Measurements from ENCODE around the gene RNF125.

Gene RNF125

DNA sequence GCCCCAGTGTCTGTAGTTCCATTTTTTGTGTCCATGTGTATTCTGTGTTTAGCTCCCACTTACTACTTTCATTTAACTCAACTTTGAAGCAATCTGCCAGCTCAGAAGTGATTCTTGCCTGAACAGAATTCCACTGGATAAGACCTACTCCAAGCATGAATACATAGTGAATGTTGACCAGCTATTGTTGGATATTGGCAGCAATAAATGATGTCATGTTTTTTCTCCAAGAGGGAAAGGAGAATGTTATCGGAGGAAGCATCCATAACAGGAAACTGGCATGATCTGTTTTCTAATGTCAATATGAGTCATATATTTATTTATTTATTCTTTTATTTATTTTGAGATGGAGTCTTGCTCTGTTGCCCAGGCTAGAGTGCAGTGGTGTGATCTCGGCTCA, 38.9 kb upstream of the RNF125 start:
- CTCF ChIA-PET: no interaction called here
- WGBS (ENCODE audit: insufficient coverage): no CpG with 5 or more reads among the region's 2 CpGs

DNA sequence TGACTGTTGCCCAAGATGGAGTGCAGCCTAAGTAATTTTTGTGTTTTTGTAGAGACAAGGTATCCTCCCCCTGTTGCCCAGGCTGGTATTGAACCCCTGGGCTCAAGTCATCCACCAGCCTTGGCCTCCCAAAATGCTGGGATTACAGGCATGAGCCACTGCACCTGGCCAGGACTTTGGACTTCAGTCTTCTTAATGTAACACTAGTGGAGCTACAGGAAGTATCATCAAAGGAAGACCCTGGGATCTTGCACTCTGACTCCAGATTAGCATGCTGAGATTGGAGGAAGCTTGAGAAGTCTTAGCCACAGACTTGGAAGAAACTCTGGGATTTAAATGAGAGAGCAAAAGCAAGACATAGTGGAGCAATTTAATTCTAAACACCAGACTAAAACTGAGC, 37.8 kb upstream of the RNF125 start:
- Histone ChIP-seq H3K9me3 (ENCODE audit: control extremely low read depth in 1 of 5, control insufficient read depth in 4 of 5, insufficient read depth in 2 of 5, low read depth in 1 of 5, low read length in 4 of 5) (peaks cover 0 to 24% (median 8%) of the 10 kb centered on the region in 5 experiments), H3K4me1 (ENCODE audit: control extremely low read depth in 1 of 4, control insufficient read depth in 4 of 4, insufficient read depth in 4 of 4, low read length in 3 of 4) (no peaks in the 10 kb centered on the region), H3K27me3 (replicated peaks in 2 of 5; ENCODE audit: control insufficient read depth in 4 of 5, insufficient read depth in 5 of 5, low read length in 4 of 5) (no peaks in the 10 kb centered on the region), H3K36me3 (ENCODE audit: control insufficient read depth in 4 of 4, insufficient read depth in 4 of 4, low read length in 3 of 4) (no peaks in the 10 kb centered on the region), H3K27ac (ENCODE audit: insufficient read depth in 1 of 2, low read depth in 1 of 2, low read length in 2 of 2, poor library complexity in 1 of 2, severe bottlenecking in 2 of 2) (no peak overlapping the region), H3K4me3 (ENCODE audit: control insufficient read depth in 1 of 7, extremely low read depth in 1 of 7, insufficient read depth in 4 of 7, low read depth in 2 of 7, low read length in 6 of 7) (no peak overlapping the region)
- ChIA-PET CTCF (no interaction called here), POLR2A (no interaction called here)
- DNase-seq: no peak

More for the DNA sequence above, 38.9 kb upstream of the RNF125 start:
- POLR2A ChIA-PET: no interaction called here
- Histone ChIP-seq H3K9me3 (ENCODE audit: control extremely low read depth in 1 of 5, control insufficient read depth in 4 of 5, insufficient read depth in 2 of 5, low read depth in 1 of 5, low read length in 4 of 5) (peaks cover 0 to 36% (median 14%) of the 10 kb centered on the region in 5 experiments), H3K4me3 (ENCODE audit: control insufficient read depth in 1 of 7, extremely low read depth in 1 of 7, insufficient read depth in 4 of 7, low read depth in 2 of 7, low read length in 6 of 7) (no peak overlapping the region), H3K27me3 (replicated peaks in 2 of 5; ENCODE audit: control insufficient read depth in 4 of 5, insufficient read depth in 5 of 5, low read length in 4 of 5) (no peaks in the 10 kb centered on the region), H3K27ac (ENCODE audit: insufficient read depth in 1 of 2, low read depth in 1 of 2, low read length in 2 of 2, poor library complexity in 1 of 2, severe bottlenecking in 2 of 2) (no peak overlapping the region), H3K36me3 (ENCODE audit: control insufficient read depth in 4 of 4, insufficient read depth in 4 of 4, low read length in 3 of 4) (no peaks in the 10 kb centered on the region), H3K4me1 (ENCODE audit: control extremely low read depth in 1 of 4, control insufficient read depth in 4 of 4, insufficient read depth in 4 of 4, low read length in 3 of 4) (no peaks in the 10 kb centered on the region)
- no peak for DNase-seq

DNA sequence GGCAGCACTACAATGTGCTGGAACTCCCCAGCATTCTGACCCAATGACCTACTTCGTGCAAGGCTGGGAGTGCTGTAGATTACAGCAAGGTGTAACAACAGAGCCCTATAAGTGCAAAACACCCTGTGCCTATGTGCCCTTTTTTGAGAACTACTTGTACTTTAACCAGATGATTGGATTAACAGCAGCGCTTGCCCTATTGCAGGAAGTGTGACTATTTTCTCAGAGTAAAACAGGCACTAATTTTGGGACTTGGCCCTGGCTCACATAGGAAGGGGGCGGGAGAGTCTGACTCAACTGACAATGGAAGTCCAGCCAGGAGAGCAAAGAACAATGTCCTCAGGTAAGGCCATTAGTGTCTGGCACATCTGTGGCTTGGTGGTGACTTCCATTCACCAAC, 35.6 kb upstream of the RNF125 start:
- H3K4me3 ChIP-seq (ENCODE audit: control insufficient read depth in 1 of 7, extremely low read depth in 1 of 7, insufficient read depth in 4 of 7, low read depth in 2 of 7, low read length in 6 of 7): no peak overlapping the region
- H3K9me3 ChIP-seq (ENCODE audit: control extremely low read depth in 1 of 5, control insufficient read depth in 4 of 5, insufficient read depth in 2 of 5, low read depth in 1 of 5, low read length in 4 of 5): peaks cover 0 to 16% (median 4%) of the 10 kb centered on the region in 5 experiments
- H3K36me3 ChIP-seq (ENCODE audit: control insufficient read depth in 4 of 4, insufficient read depth in 4 of 4, low read length in 3 of 4): no peaks in the 10 kb centered on the region
- CTCF ChIA-PET: no interaction called here
- 100% methylated on average over 2 of the region's 3 CpGs for WGBS (ENCODE audit: insufficient coverage)
- no peak for DNase-seq
- no peaks in the 10 kb centered on the region for H3K4me1 ChIP-seq (ENCODE audit: control extremely low read depth in 1 of 4, control insufficient read depth in 4 of 4, insufficient read depth in 4 of 4, low read length in 3 of 4)
- no peaks in the 10 kb centered on the region for H3K27me3 ChIP-seq (replicated peaks in 2 of 5; ENCODE audit: control insufficient read depth in 4 of 5, insufficient read depth in 5 of 5, low read length in 4 of 5)
- POLR2A ChIA-PET: no interaction called here
- no peak overlapping the region for H3K27ac ChIP-seq (ENCODE audit: insufficient read depth in 1 of 2, low read depth in 1 of 2, low read length in 2 of 2, poor library complexity in 1 of 2, severe bottlenecking in 2 of 2)

DNA sequence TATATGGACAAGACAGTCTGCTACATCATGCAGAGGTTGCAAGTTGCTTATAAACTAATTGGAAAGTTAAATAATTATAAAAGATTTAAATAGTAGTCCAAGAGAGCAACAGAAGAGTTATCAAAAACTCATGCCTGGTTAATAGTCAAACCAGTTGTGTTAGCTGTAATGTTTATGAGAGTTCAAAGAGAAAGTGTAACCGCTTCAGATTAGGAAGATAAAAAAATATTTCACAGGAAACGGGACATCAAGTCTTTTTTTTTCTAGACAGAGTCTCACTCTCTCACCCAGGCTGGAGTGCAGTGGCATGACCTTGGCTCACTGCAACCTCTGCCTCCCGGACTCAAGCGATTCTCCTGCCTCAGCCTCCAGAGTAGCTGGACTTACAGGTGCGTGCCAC, 34.6 kb upstream of the RNF125 start:
- Histone ChIP-seq H3K36me3 (ENCODE audit: control insufficient read depth in 4 of 4, insufficient read depth in 4 of 4, low read length in 3 of 4) (no peaks in the 10 kb centered on the region), H3K27ac (ENCODE audit: insufficient read depth in 1 of 2, low read depth in 1 of 2, low read length in 2 of 2, poor library complexity in 1 of 2, severe bottlenecking in 2 of 2) (no peak overlapping the region), H3K27me3 (replicated peaks in 2 of 5; ENCODE audit: control insufficient read depth in 4 of 5, insufficient read depth in 5 of 5, low read length in 4 of 5) (no peaks in the 10 kb centered on the region), H3K4me1 (ENCODE audit: control extremely low read depth in 1 of 4, control insufficient read depth in 4 of 4, insufficient read depth in 4 of 4, low read length in 3 of 4) (no peaks in the 10 kb centered on the region), H3K4me3 (ENCODE audit: control insufficient read depth in 1 of 7, extremely low read depth in 1 of 7, insufficient read depth in 4 of 7, low read depth in 2 of 7, low read length in 6 of 7) (no peak overlapping the region), H3K9me3 (ENCODE audit: control extremely low read depth in 1 of 5, control insufficient read depth in 4 of 5, insufficient read depth in 2 of 5, low read depth in 1 of 5, low read length in 4 of 5) (peaks cover 0 to 7% (median 0%) of the 10 kb centered on the region in 5 experiments)
- ChIA-PET POLR2A (interaction anchor here (0.6 kb wide), 1 partner anchor 38 kb away, joined by 3 read pairs; no protein-coding TSS in a partner anchor), CTCF (interaction anchor here (0.6 to 1.2 kb wide), 2 partner anchors 11 to 227 kb away, joined by 3 read pairs; no protein-coding TSS in a partner anchor)
- DNase-seq: no peak
- 100% methylated on average over 3 of the region's 5 CpGs for WGBS (ENCODE audit: insufficient coverage)

DNA sequence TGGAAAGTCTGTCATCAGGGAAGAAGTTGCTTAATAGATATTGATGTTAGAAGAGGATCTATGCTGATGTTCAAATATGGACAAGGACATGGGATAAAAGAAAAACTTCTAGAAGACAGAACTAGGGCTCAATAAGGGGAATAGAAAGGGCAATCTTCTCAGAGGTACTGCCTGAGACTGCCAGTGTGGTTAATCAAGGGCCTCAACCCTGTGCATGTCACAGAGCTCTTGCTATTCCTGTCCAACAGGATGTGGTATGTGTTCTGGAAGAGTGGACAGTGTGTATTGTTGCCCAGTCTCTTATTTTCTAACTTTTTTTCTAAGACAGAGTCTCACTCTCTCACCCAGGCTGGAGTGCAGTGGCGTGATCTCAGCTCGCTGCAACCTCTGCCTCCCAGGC, 27.8 kb upstream of the RNF125 start:
- CTCF ChIA-PET: interaction anchor here (0.7 kb wide), 1 partner anchor 17 kb away, joined by 3 read pairs; no protein-coding TSS in a partner anchor
- Histone ChIP-seq H3K4me1 (ENCODE audit: control extremely low read depth in 1 of 4, control insufficient read depth in 4 of 4, insufficient read depth in 4 of 4, low read length in 3 of 4) (peaks cover 0 to 9% (median 0%) of the 10 kb centered on the region in 4 experiments), H3K27ac (ENCODE audit: insufficient read depth in 1 of 2, low read depth in 1 of 2, low read length in 2 of 2, poor library complexity in 1 of 2, severe bottlenecking in 2 of 2) (no peak overlapping the region), H3K27me3 (replicated peaks in 2 of 5; ENCODE audit: control insufficient read depth in 4 of 5, insufficient read depth in 5 of 5, low read length in 4 of 5) (no peaks in the 10 kb centered on the region), H3K36me3 (ENCODE audit: control insufficient read depth in 4 of 4, insufficient read depth in 4 of 4, low read length in 3 of 4) (no peaks in the 10 kb centered on the region), H3K9me3 (ENCODE audit: control extremely low read depth in 1 of 5, control insufficient read depth in 4 of 5, insufficient read depth in 2 of 5, low read depth in 1 of 5, low read length in 4 of 5) (no peaks in the 10 kb centered on the region), H3K4me3 (ENCODE audit: control insufficient read depth in 1 of 7, extremely low read depth in 1 of 7, insufficient read depth in 4 of 7, low read depth in 2 of 7, low read length in 6 of 7) (no peak overlapping the region)
- DNase-seq: no peak
- WGBS (ENCODE audit: insufficient coverage): 91% methylated on average over 2 of the region's 2 CpGs
- POLR2A ChIA-PET: no interaction called here

DNA sequence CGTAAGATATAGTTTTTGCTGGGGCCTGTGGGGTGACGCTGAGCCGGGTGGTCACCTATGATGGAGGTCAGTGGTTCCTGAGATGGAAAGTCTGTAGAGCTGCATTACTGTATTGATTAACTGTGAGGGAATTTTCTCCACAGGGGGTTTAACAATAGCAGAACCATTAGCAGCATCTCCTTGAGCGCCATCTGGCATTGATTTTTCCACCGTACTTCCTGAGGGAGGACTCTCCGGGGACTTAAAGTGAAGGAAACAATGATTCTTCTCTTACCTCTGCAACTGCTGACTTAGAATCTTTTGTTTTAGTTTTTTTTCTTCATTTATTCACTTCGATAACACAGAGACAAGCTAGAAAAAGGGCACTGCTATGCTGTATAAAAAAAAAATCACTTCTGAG, 22.6 kb upstream of the RNF125 start:
- POLR2A ChIA-PET: no interaction called here
- CTCF ChIA-PET: no interaction called here

DNA sequence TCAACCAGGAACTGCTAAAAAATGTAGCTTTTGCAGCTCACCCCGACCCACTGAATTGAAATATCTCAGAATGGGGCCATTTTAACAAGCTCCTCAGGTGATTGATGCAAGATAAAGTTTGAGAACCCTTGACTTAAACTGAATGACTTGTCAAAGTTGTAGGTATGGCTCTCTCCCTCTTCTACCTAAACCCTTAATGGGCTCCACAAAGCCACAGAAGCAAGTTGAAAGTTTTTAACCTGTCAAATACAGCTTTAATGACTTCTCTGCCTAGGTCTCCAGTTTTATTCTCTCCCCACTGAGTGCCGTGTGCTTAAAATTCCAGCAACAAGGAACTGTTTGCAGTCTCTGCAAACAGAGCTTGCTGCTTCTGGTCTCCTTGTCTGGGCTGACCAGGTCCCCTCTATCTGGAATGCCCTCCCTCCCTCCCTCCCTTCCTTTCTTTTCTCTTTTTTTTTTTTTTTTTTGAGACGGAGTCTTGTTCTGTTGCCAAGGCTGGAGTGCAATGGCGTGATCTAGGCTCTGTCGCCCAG, 19.7 kb upstream of the RNF125 start:
- POLR2A ChIA-PET: no interaction called here
- H3K4me3 ChIP-seq (ENCODE audit: control insufficient read depth in 1 of 7, extremely low read depth in 1 of 7, insufficient read depth in 4 of 7, low read depth in 2 of 7, low read length in 6 of 7): no peak overlapping the region
- peaks cover 0 to 3% (median 0%) of the 10 kb centered on the region in 4 experiments for H3K4me1 ChIP-seq (ENCODE audit: control extremely low read depth in 1 of 4, control insufficient read depth in 4 of 4, insufficient read depth in 4 of 4, low read length in 3 of 4)
- no peaks in the 10 kb centered on the region for H3K27me3 ChIP-seq (replicated peaks in 2 of 5; ENCODE audit: control insufficient read depth in 4 of 5, insufficient read depth in 5 of 5, low read length in 4 of 5)
- CTCF ChIA-PET: interaction anchor here (0.9 kb wide), 1 partner anchor 14 kb away, joined by 3 read pairs; no protein-coding TSS in a partner anchor
- DNase-seq: no peak
- H3K36me3 ChIP-seq (ENCODE audit: control insufficient read depth in 4 of 4, insufficient read depth in 4 of 4, low read length in 3 of 4): no peaks in the 10 kb centered on the region
- H3K9me3 ChIP-seq (ENCODE audit: control extremely low read depth in 1 of 5, control insufficient read depth in 4 of 5, insufficient read depth in 2 of 5, low read depth in 1 of 5, low read length in 4 of 5): no peaks in the 10 kb centered on the region
- H3K27ac ChIP-seq (ENCODE audit: insufficient read depth in 1 of 2, low read depth in 1 of 2, low read length in 2 of 2, poor library complexity in 1 of 2, severe bottlenecking in 2 of 2): no peak overlapping the region
- WGBS (ENCODE audit: insufficient coverage): 100% methylated on average over 4 of the region's 5 CpGs

More for the DNA sequence above, 22.6 kb upstream of the RNF125 start:
- H3K4me3 ChIP-seq (ENCODE audit: control insufficient read depth in 1 of 7, extremely low read depth in 1 of 7, insufficient read depth in 4 of 7, low read depth in 2 of 7, low read length in 6 of 7): no peak overlapping the region
- no peak overlapping the region for H3K27ac ChIP-seq (ENCODE audit: insufficient read depth in 1 of 2, low read depth in 1 of 2, low read length in 2 of 2, poor library complexity in 1 of 2, severe bottlenecking in 2 of 2)
- peaks cover 0 to 4% (median 0%) of the 10 kb centered on the region in 4 experiments for H3K4me1 ChIP-seq (ENCODE audit: control extremely low read depth in 1 of 4, control insufficient read depth in 4 of 4, insufficient read depth in 4 of 4, low read length in 3 of 4)
- H3K36me3 ChIP-seq (ENCODE audit: control insufficient read depth in 4 of 4, insufficient read depth in 4 of 4, low read length in 3 of 4): no peaks in the 10 kb centered on the region
- no peaks in the 10 kb centered on the region for H3K27me3 ChIP-seq (replicated peaks in 2 of 5; ENCODE audit: control insufficient read depth in 4 of 5, insufficient read depth in 5 of 5, low read length in 4 of 5)
- no peak for DNase-seq
- 96% methylated on average over 5 of the region's 7 CpGs for WGBS (ENCODE audit: insufficient coverage)
- H3K9me3 ChIP-seq (ENCODE audit: control extremely low read depth in 1 of 5, control insufficient read depth in 4 of 5, insufficient read depth in 2 of 5, low read depth in 1 of 5, low read length in 4 of 5): no peaks in the 10 kb centered on the region
